ENCODE measurements around the gene TUBA4A. TPM values are rescaled to one million over a fixed set of nuclear protein-coding genes. Genes with fewer than 3 reads are reported as not detected.

Gene TUBA4A
- polyA plus RNA-seq (ENCODE audit: insufficient read length in 3 of 3), result 10 to 100 TPM; 32.9 to 40.0 (median 33.1) TPM
- long read RNA-seq, donor 1, transcript TUBA4A-201 (4 exons, 2,162 nt), result major isoform, 27 of 38 reads
- long read RNA-seq, donor 1, partial matches to known transcripts, result 10 of 38 reads
- long read RNA-seq, donor 1, other reads (novel, unspliced or antisense), result 0 of 38 reads
- long read RNA-seq, donor 2, transcript TUBA4A-201 (4 exons, 2,162 nt), result major isoform, 7 of 16 reads
- long read RNA-seq, donor 2, partial matches to known transcripts, result 9 of 16 reads
- long read RNA-seq, donor 2, other reads (novel, unspliced or antisense), result 0 of 16 reads
- long read RNA-seq, donor 3, transcript TUBA4A-201 (4 exons, 2,162 nt), result major isoform, 13 of 22 reads
- long read RNA-seq, donor 3, partial matches to known transcripts, result 0 of 22 reads
- long read RNA-seq, donor 3, other reads (novel, unspliced or antisense), result 9 of 22 reads
- long read RNA-seq, donor 4, transcript TUBA4A-201 (4 exons, 2,162 nt), result major isoform, 13 of 27 reads
- long read RNA-seq, donor 4, partial matches to known transcripts, result 14 of 27 reads
- long read RNA-seq, donor 4, other reads (novel, unspliced or antisense), result 0 of 27 reads
- long read RNA-seq, donor 5, transcript TUBA4A-201 (4 exons, 2,162 nt), result major isoform, 6 of 13 reads
- long read RNA-seq, donor 5, partial matches to known transcripts, result 5 of 13 reads
- long read RNA-seq, donor 5, other reads (novel, unspliced or antisense), result 0 of 13 reads
- long read RNA-seq, donor 6, partial matches to known transcripts, result 0 of 4 reads
- long read RNA-seq, donor 6, other reads (novel, unspliced or antisense), result 0 of 4 reads
- long read RNA-seq, donor 7, transcript TUBA4A-201 (4 exons, 2,162 nt), result major isoform, 18 of 63 reads
- long read RNA-seq, donor 7, partial matches to known transcripts, result 23 of 63 reads
- long read RNA-seq, donor 7, other reads (novel, unspliced or antisense), result 18 of 63 reads
- long read RNA-seq, donor 8, result 0 reads
- long read RNA-seq, donor 9, transcript TUBA4A-201 (4 exons, 2,162 nt), result major isoform, 15 of 15 reads
- long read RNA-seq, donor 9, partial matches to known transcripts, result 0 of 15 reads
- long read RNA-seq, donor 9, other reads (novel, unspliced or antisense), result 0 of 15 reads
- long read RNA-seq, donor 10, transcript TUBA4A-201 (4 exons, 2,162 nt), result major isoform, 10 of 20 reads
- long read RNA-seq, donor 10, partial matches to known transcripts, result 8 of 20 reads
- long read RNA-seq, donor 10, other reads (novel, unspliced or antisense), result 0 of 20 reads
- long read RNA-seq, donor 11, transcript TUBA4A-201 (4 exons, 2,162 nt), result major isoform, 15 of 22 reads
- long read RNA-seq, donor 11, partial matches to known transcripts, result 6 of 22 reads
- long read RNA-seq, donor 11, other reads (novel, unspliced or antisense), result 0 of 22 reads
- long read RNA-seq, donor 12, transcript TUBA4A-201 (4 exons, 2,162 nt), result major isoform, 20 of 33 reads
- long read RNA-seq, donor 12, partial matches to known transcripts, result 10 of 33 reads
- long read RNA-seq, donor 12, other reads (novel, unspliced or antisense), result 0 of 33 reads
- long read RNA-seq, donor 13, transcript TUBA4A-201 (4 exons, 2,162 nt), result major isoform, 11 of 11 reads
- long read RNA-seq, donor 13, partial matches to known transcripts, result 0 of 11 reads
- long read RNA-seq, donor 13, other reads (novel, unspliced or antisense), result 0 of 11 reads
- long read RNA-seq, donor 14, result 0 reads
- long read RNA-seq, donor 15, transcript TUBA4A-201 (4 exons, 2,162 nt), result major isoform, 13 of 25 reads
- long read RNA-seq, donor 15, partial matches to known transcripts, result 11 of 25 reads
- long read RNA-seq, donor 15, other reads (novel, unspliced or antisense), result 0 of 25 reads
- long read RNA-seq, donor 16, transcript TUBA4A-201 (4 exons, 2,162 nt), result major isoform, 13 of 25 reads
- long read RNA-seq, donor 16, partial matches to known transcripts, result 12 of 25 reads
- long read RNA-seq, donor 16, other reads (novel, unspliced or antisense), result 0 of 25 reads

DNA sequence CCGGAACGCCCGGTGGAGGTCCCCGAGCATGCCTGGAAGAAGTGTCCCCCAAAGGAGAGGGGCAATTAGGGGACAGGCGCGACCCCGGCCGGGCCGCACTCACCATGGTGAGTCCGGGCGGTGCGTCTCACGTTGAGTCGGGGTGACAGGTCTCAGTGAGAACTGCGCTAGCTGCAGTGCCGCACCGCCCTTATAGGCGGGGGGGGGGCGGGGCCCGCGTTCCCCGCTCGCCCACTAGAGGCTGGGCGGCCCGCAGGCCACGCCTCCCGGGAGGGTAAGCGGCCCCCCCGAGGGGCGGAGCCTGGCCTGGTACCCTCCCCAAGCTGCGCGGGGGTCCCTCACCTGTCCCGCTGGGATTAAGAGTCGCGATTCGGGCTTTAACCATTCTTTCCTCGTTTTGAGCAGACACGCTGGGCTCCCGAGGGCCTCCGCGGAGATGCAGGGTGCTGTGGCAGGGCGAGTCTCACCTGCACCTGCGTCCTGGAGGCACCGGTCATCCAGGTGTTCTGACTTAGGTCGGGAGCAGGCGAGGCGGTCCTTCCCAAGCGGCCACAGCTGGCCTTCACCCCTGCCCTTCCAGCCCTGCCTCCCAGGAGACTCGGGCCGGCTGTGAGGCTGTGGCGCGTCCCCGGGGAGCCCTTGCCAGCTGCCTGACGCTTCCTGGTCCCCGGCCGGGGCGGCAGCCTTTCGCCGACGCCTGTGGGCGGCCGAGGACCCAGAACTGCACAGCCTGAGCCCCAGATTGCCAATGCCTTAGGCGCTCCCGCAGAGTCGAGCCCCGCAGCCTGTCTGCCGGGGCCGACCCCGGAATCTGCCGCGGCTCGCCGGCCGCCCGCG is at the start of gene TUBA4A:
TUBA4A (minus strand) TSS at position 166 of the 837 bp plus-strand sequence; CDS start at position 106, 60 bp downstream.
- DNase-seq, result no peak

DNA sequence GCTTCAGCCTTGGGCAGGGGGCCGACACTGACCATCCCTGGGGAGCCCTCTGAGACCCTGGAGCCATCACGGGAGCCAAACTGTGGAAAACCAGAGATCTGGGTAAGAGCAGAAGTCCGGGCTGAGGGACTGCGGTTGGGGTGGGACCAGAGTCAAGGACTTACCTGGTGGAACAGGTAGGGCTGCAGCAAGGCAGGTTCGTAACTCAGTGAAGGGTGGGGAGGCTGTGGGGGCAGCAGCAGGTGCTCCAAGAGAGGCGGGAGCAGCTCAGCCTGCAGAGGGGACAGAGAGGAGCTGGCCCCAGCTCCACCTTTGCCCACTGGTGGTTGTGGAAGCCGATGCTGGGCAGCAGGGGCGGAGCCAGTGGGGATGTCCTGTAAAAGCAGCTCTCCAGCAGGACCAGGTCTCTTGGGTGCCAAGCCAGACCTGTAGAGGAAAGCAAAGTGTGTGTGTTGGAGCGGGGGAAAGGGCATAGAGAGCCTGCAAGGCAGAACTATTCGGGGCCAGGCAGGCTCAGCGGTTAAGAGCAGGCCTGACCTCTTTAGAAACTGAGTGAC is 48.8 kb upstream of the TUBA4A start:
- DNase-seq, result no peak

DNA sequence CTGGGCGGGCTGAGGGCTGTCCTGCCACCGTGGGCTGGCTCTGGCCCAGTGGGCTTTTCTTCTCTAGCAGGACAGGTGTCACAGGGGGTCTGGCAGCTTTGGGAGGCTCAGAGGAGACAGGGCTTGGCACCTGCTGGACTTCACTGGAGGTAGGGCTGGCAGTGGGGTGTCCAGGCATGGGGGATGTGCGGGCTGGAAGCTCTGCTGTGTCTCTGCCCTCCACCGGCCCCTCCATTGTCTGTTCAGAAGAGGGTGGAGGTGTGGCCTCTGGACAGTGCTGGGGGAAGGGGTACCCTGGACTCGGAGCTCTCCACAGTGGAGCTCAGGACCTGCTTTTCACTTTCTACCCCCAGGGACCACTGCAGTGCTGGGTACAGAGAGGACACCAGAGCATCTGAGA is 46.3 kb upstream of the TUBA4A start:
- no peak for DNase-seq

DNA sequence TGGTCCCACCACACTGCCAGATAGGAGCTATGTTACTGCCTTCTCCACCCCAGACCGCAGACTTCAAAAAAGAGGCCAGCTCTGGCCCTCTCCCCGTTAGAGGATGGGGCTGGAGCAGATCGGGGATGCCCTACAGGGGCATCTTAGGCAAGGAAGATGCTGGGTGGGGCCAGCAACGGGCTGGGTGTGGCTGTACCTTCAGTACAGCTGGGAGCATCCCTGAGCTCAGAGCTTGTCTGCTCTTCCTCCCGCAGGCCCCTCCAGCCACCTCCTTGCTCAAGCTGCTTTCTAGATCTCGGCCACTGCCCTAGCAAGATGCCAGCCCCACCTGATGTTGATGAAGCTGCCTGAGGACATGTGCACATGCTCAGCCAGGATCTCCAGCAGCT is 45.6 kb upstream of the TUBA4A start:
- no peak for DNase-seq

DNA sequence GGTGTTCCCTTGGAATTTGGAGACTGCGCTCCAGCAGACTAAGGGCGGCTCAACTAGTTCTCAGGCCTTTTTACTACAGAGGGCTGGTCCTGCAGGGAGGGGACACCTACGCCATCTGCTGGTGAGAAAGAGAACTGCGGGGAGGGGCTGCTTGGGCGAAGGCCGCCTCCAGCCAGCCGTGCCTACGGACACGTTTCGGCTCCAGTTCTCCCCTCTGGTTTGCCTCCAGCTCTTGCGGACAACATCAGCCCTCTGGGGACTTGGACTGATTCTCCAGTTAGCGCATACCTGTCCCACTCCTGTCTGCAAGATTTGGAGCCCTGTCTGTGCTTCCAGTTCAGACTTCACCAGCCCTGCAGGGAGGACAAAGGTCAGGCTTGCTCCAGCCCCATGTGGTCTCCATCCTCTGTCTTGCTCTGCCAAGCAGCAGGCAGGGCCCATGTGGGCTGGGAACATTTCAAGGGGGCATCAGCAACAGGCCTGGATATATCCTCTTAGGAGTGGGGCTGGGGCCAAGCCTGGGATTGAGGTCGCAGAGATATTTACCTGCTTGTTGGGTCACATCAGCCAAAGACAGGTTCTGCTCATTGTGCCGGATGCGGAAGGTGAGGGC is 45.1 kb upstream of the TUBA4A start:
- DNase-seq, result peak; percentile 74

DNA sequence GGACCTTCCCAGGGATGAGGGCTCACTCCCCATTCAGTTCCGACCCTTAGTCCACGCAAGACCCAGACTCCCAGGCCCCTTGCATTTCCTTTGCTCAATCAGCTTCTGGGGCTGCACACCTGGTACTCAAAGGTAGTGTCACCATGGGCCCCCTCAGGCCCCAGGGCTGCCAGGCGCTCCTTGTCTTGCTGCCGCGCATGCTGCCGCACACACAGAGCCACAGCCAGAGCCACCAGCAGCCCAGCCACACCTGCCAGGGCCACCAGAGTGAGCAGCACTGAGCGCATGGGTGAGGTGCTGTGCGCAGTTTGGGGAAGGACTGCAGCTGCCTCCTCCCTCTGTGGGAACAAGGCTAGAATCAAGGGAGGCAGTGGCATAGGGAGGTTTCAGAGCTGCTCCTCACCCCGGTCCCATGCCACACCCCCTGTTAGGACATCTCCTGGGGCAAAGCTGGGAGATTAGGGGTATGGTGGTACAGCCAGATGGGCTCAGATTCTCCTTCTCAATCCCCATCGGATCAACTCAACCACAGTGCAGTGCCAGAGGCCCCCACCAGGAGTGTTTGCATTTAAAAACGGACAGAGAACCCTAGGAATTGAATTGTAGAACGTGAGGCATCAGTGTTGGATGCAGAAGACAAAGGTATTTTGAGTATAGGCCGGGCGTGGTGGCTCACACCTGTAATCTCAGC is 44.2 kb upstream of the TUBA4A start:
- no peak for DNase-seq

DNA sequence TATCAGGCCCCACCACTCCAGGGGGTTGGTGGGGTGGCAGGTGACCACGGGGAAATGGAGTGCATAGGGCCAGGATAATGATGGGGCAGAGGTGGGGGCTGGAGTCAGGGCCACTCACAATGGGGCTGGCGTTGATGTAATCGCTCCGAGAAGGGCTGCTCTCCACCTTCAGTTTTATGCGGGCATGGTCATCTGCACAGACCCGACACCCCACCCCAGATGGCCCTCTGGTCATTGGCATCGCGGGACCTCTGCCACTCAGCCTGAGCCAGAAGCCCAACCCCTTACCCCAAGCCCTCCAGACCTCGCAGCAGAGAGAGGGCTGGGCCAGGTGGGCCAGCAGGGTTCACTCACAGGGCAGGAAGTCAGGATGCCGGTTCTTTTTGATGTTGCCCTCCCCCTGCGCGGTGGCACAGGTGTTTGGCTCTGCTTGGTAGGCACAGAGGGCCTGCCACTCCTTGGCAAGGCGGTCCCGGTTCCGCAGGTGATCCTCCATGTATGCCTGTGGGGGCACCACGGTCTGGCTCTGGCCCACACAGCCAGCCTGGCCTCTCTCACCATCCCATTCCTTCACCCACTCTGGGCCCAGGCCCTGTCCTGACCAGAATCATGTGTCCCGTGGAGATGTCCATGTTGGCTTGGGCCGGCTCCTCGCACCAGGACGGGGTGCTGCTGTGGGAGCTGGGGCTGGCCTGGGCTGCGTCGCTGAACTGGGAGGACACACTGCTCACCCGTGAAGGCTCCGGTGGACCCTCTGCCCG is 43.1 kb upstream of the TUBA4A start:
- DNase-seq, result no peak

DNA sequence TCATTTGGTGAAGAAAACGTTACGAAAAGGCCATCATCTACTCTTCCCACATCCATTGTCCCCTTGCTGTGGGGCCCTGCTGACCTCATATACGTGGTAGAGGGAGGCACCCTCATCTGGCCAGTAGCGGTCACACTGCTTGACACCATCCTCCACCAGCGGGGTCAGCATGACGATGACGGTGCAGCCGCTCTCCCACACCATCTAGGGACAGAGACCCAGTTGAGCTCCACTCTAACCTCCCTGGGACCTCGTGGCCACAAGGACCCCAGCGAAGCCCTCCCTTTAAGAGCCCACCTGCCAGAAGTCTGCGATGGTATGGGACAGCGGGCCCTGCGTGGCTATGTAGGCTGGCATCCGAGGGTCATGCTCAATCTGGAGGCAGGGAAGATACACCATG is 42.4 kb upstream of the TUBA4A start:
- no peak for DNase-seq

DNA sequence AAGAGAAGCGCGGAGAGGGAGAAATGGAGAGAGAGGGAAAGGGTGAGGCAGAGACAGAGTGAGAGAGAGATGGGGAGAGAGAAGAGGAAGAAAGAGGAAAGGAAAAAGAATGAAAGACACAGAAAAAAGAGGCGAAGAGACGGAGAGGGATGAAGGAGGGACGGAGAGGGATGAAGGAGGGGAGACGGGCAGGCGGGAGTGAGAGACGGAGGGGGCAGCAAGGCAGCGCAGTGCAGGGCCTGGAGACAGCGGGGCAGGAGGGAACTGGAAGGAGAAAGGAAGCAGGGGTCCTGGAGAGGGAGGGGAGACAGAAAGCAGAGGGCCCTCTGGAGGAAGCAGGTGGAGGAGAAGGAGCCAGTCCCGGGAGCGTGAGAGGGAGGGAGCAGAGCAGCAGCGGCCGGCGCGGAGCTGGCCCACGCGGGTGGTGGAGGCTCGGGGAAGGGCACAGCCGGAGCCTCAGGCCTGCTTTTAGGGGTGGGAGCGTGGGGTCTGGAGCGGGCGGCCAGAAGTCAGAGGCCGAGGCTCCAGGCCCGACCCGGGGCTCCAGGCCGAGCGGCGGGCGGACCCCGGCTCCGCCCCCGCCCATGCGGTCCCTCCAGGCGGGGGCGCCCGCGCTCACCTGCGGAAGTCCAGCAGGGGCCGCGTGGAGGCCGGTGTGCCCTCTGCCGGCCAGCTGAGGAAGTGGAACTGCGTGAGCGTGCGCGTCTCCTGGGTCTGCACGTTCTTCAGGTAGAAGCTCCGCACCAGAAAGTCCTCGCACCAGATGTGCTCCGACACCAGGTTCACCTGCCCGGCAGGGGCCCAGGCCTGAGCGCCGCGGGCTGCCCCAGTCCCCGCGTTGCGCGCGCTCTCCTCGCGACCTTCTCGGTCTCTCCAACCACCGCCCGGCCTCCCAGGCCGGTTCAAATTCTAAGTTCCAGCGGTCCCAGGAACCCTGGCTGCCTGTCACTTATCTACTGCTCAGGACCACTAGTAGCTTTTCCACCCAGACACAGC is 40.9 kb upstream of the TUBA4A start:
- peak; percentile 86 for DNase-seq

DNA sequence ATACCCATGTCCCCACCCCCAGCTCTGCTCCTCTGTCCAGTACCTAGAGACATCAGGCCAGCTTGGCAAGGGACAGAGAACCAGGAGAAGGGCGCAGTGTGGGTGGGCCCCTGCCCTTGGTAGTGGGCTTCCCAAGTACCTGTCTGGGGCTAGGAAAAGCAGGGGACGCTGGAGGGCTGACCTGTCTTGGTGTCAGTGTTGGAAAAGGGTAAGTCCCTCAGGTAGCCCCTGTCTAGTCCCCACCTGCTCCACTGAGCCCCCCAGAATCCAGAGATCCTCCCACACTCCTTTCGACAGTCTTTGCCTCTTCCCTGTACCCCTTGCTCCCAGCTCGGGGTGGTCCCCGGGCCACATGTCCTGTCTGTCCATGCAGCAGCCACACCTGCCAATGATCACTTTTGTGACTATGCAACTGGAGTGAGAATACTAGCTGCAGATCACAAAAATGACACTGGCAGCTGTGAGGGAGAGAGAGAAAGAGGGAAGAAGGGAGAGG is 40.1 kb upstream of the TUBA4A start:
- DNase-seq, result no peak

DNA sequence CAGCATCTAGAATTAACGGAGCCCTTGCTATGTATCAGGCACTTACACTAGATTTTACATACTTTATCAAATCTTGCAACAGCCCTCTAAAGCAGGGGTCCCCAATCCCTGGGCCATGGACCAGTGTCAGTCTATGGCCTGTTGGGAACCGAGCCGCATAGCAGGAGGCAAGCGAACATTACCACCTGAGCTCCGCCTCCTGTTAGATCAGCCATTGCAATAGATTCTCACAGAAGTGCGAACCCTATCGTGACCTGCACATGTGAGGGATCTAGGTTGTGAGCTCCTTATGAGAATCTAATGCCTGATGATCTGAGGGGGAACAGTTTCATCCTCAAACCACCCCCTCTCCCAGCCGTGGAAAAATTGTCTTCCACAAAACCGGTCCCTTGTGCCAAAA is 38.9 kb upstream of the TUBA4A start:
- DNase-seq, result no peak

DNA sequence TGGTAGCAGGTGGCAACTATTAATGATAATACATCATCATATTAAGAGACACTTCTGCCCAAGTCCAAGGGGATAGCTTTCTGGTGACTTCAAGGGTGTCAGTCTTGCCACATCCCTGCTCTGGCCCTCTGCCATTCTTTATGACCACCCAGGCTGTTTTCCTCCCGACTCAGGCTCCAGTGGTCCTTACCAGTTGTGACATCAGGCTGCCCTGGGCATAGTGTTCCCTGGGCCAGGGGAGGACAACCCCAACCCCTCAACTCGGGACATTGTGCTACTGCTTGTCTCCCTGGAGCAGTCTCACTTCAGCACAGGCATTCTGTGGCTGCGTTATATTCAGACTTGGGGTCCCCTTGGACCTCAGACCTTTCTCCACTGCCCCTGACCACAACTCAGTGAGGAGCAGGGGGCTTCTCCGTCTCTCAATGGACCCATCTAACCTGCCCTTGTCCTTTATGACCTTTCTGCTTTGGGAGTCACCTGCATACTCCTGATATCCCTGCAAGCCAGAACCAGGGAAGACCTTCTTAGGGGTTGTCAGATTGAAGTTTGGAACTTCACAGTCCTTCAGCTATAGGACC is 38.3 kb upstream of the TUBA4A start:
- no peak for DNase-seq

DNA sequence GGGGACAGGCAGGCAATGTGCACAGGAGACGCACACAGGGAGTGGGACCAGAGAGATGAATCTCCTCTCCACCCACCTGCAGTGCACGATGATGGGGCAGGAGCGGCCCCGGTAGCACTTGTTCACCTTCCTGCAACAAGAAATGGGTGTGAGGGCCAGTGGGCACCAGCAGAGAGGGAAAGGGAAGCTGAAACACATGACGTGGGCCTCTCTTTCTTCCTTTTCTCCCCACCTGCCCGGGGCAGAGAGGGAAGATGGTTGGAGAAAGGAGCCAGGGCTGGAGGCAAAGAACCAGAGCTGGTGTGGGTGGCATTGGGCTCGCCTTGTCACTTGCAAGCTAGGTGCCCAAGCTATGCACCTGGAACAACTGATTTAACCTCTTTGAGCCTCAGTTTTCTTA is 37.7 kb upstream of the TUBA4A start:
- no peak for DNase-seq

DNA sequence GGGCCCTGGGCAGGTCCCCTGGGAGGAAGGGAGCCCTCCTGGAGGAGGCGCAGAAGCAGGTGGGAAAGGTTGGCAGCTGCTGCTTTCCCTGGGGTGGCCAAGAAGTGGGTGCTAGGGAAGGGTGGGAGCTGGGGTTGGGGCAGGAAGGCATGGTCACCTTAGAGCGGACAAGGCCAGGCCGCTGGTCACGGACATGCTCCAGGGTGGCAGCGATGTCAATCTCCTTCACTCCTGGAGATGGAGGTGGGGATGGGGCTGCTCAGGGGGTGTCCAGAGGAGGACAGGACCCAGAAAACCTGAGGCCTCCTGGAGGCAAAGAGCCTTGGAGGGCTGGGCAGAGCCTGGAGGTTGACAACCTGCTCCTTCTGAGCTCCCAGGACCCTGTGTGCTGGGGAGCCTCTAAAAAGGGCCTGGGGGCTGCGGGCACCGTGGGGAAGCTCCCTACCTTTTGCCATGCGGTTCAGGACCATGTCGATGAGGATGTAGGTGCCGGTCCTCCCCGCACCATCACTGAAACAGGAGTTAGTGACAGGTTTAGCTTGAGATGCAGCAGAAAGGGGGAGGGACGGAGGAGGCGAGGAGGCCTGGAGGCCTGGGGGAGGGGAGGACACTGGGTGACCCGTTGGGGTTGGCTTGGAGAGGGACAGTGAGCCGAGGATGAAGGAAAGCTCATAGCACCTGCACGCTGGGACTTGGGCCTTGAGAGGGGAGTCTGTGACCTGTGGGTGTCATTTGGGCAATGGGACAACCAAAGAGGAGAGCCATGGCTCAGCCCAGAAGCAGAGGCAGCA is 36.9 kb upstream of the TUBA4A start:
- DNase-seq, result no peak
